HepG2 (cell line): Measurements from ENCODE around the gene MTOR. TPM values are rescaled to one million over a fixed set of nuclear protein-coding genes. Genes with fewer than 3 reads are reported as not detected.
A peak's percentile ranks its signal among the peaks of the same experiment; 100 is the strongest.

Experiments
- AGO2 ChIP-seq: fragments of 200-400 bp; formaldehyde crosslinking; optimal IDR thresholded peaks from 2 replicates; pipeline ENCODE3; 2017; ENCODE audit warnings: mild to moderate bottlenecking, low read depth, low read length, moderate library complexity
- ELF1 ChIP-seq: sonication (generic); formaldehyde crosslinking; IDR thresholded peaks from 2 replicates; pipeline ENCODE4 v1.4.0; 2020; ENCODE audit warnings: missing genetic modification reagents
- HDAC1 ChIP-seq: sonication (generic); formaldehyde crosslinking; IDR thresholded peaks from 2 replicates; pipeline ENCODE4 v1.5.1; 2020; ENCODE audit warnings: mild to moderate bottlenecking, missing genetic modification reagents
- HNF1B ChIP-seq: sonication (generic); formaldehyde crosslinking; IDR thresholded peaks from 2 replicates; pipeline ENCODE4 v1.5.1; 2020; ENCODE audit warnings: mild to moderate bottlenecking, moderate library complexity, missing genetic modification reagents
- IRF2 ChIP-seq: IDR thresholded peaks from 2 replicates; pipeline ENCODE4 v1.6.1; 2018; ENCODE audit warnings: missing genetic modification reagents, missing compliant biosample characterization
- KLF15 ChIP-seq: sonication (generic); formaldehyde crosslinking; IDR thresholded peaks from 2 replicates; pipeline ENCODE4 v1.8.1; 2023; ENCODE audit warnings: borderline replicate concordance, mild to moderate bottlenecking, inconsistent platforms, missing genetic modification reagents, mixed read lengths
- KLF16 ChIP-seq, 2 experiments: sonication (generic) in 1 of 2; formaldehyde crosslinking in 1 of 2; IDR thresholded peaks; 2 replicates each; pipeline versions ENCODE4 v1.6.1 to v1.8.0; 2016 to 2023; ENCODE audit warnings: missing genetic modification reagents in 2 of 2, missing compliant biosample characterization in 1 of 2
- MAF1 ChIP-seq: sonication (generic); formaldehyde crosslinking; IDR thresholded peaks from 2 replicates; pipeline ENCODE4 v1.5.0; 2020; ENCODE audit warnings: missing genetic modification reagents, borderline replicate concordance
- MED1 ChIP-seq: sonication (generic); formaldehyde crosslinking; IDR thresholded peaks from 2 replicates; pipeline ENCODE4 v1.4.0; 2020; ENCODE audit warnings: missing genetic modification reagents
- MIER3 ChIP-seq: IDR thresholded peaks from 2 replicates; pipeline ENCODE4 v1.6.1; 2016; ENCODE audit warnings: missing compliant biosample characterization, borderline replicate concordance
- RFX3 ChIP-seq: IDR thresholded peaks from 2 replicates; pipeline ENCODE4 v1.6.1; 2016; ENCODE audit warnings: missing biosample characterization, missing genetic modification reagents
- SSRP1 ChIP-seq: IDR thresholded peaks from 2 replicates; pipeline ENCODE4 v1.6.1; 2016; ENCODE audit warnings: control low read depth
- ZFAT ChIP-seq: sonication (generic); formaldehyde crosslinking; conservative IDR thresholded peaks from 2 replicates; pipeline ENCODE4 v1.8.1; 2023; ENCODE audit warnings: missing genetic modification reagents, inconsistent platforms
- ZFP91 ChIP-seq: sonication (generic); formaldehyde crosslinking; IDR thresholded peaks from 2 replicates; pipeline ENCODE4 v1.9.0; 2022; ENCODE audit warnings: missing genetic modification reagents, mild to moderate bottlenecking, borderline replicate concordance
- ZNF143 ChIP-seq: sonication (generic); formaldehyde crosslinking; IDR thresholded peaks from 2 replicates; pipeline ENCODE4 v1.4.0; 2020; ENCODE audit warnings: missing genetic modification reagents
- ZNF772 ChIP-seq: sonication (generic); formaldehyde crosslinking; IDR thresholded peaks from 2 replicates; pipeline ENCODE4 v1.5.0; 2020; ENCODE audit warnings: mild to moderate bottlenecking, missing genetic modification reagents
- polyA plus RNA-seq, 8 experiments: library from polyadenylated mRNA; depleted of rRNA in 3 of 8; stranded (reverse) in 7 of 8; unstranded in 1 of 8; fragments of >200 nt; fragmentation: Illumina TruSeq in 4 of 8; extraction: Trizol in 4 of 8; gene quantifications; 2 replicates each; pipeline versions ENCODE4 v1.2.1 to v1.2.3, GENCODE V29; 2011 to 2016; ENCODE audit warnings: low read depth in 4 of 8, missing spikeins in 1 of 8, mixed read lengths in 1 of 8; ENCODE audit not compliant: insufficient read depth in 1 of 8
- total RNA-seq, 5 experiments: library from RNA; depleted of rRNA; stranded (reverse); fragments of >200 nt; fragmentation: Illumina TruSeq; extraction: Trizol; gene quantifications; 2 replicates each; pipeline ENCODE4 v1.2.3, GENCODE V29; 2016; ENCODE audit warnings: low read depth in 1 of 5
- TF ChIP-seq, protein P1 (sequence below): sonication (generic); formaldehyde crosslinking; IDR thresholded peaks from 2 replicates; pipeline ENCODE4 v1.4.0; 2020; ENCODE audit warnings: missing genetic modification reagents, borderline replicate concordance
- TF ChIP-seq, protein P2 (sequence below): sonication (generic); formaldehyde crosslinking; IDR thresholded peaks from 2 replicates; pipeline ENCODE4 v1.5.1; 2020; ENCODE audit warnings: mild to moderate bottlenecking, missing genetic modification reagents
- TF ChIP-seq, protein P3 (sequence below): IDR thresholded peaks from 2 replicates; pipeline ENCODE4 v1.6.1; 2016; ENCODE audit warnings: missing genetic modification reagents, missing compliant biosample characterization

MTOR gene
- total and polyA plus RNA-seq, 2 of the 13 experiments (the other 11 are each of a cell fraction or from before 2014, with no cell fraction given), result 24.6 to 34.6 TPM

GRCh38 chr1:11262171-11263049 is at the start of gene MTOR (continued):
- TF ChIP-seq IRF2 (CRISPR knock-in tag), result peak; percentile 85
- TF ChIP-seq, protein P1, sequence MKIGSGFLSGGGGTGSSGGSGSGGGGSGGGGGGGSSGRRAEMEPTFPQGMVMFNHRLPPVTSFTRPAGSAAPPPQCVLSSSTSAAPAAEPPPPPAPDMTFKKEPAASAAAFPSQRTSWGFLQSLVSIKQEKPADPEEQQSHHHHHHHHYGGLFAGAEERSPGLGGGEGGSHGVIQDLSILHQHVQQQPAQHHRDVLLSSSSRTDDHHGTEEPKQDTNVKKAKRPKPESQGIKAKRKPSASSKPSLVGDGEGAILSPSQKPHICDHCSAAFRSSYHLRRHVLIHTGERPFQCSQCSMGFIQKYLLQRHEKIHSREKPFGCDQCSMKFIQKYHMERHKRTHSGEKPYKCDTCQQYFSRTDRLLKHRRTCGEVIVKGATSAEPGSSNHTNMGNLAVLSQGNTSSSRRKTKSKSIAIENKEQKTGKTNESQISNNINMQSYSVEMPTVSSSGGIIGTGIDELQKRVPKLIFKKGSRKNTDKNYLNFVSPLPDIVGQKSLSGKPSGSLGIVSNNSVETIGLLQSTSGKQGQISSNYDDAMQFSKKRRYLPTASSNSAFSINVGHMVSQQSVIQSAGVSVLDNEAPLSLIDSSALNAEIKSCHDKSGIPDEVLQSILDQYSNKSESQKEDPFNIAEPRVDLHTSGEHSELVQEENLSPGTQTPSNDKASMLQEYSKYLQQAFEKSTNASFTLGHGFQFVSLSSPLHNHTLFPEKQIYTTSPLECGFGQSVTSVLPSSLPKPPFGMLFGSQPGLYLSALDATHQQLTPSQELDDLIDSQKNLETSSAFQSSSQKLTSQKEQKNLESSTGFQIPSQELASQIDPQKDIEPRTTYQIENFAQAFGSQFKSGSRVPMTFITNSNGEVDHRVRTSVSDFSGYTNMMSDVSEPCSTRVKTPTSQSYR, result peak; percentile 38; the same call in 1 of the 2 replicates
- peak; percentile 68; the same call in 1 of the 2 replicates for TF ChIP-seq ZNF143 (CRISPR knock-in tag)
- no peak for TF ChIP-seq ZFAT
- TF ChIP-seq MAF1 (CRISPR knock-in tag), result 0 out of 2 replicates have a peak, but pooled peaks have one; percentile 12
- TF ChIP-seq HDAC1, result peak; percentile 90
- no peak for TF ChIP-seq KLF15
- peak; percentile 76 for TF ChIP-seq ELF1 (CRISPR knock-in tag)
- peak; percentile 94; the same call in 1 of the 2 replicates for TF ChIP-seq MIER3 (CRISPR knock-in tag)
- no peak for TF ChIP-seq SSRP1 (CRISPR knock-in tag)
- TF ChIP-seq, protein P2, sequence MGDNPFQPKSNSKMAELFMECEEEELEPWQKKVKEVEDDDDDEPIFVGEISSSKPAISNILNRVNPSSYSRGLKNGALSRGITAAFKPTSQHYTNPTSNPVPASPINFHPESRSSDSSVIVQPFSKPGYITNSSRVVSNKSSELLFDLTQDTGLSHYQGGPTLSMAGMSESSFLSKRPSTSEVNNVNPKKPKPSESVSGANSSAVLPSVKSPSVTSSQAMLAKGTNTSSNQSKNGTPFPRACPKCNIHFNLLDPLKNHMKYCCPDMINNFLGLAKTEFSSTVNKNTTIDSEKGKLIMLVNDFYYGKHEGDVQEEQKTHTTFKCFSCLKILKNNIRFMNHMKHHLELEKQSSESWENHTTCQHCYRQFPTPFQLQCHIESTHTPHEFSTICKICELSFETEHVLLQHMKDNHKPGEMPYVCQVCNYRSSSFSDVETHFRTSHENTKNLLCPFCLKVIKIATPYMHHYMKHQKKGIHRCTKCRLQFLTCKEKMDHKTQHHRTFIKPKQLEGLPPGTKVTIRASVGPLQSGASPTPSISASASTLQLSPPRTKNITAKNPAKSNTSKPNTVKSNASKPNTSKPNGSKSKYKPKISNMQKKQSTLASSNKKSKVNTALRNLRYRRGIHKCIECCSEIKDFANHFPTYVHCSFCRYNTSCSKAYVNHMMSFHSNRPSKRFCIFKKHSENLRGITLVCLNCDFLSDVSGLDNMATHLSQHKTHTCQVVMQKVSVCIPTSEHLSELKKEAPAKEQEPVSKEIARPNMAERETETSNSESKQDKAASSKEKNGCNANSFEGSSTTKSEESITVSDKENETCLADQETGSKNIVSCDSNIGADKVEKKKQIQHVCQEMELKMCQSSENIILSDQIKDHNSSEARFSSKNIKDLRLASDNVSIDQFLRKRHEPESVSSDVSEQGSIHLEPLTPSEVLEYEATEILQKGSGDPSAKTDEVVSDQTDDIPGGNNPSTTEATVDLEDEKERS, result 0 out of 2 replicates have a peak, but pooled peaks have one; percentile 10
- TF ChIP-seq, protein P3, sequence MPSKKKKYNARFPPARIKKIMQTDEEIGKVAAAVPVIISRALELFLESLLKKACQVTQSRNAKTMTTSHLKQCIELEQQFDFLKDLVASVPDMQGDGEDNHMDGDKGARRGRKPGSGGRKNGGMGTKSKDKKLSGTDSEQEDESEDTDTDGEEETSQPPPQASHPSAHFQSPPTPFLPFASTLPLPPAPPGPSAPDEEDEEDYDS (CRISPR knock-in tag), result peak; percentile 80
- no peak for TF ChIP-seq ZNF772
- peak; percentile 51 for TF ChIP-seq MED1
- peak; percentile 66 for TF ChIP-seq HNF1B (CRISPR knock-in tag)
- TF ChIP-seq KLF16 (CRISPR knock-in tag; IDR thresholded peaks at IDR 0.05), result peak in 1 of 2 experiments; percentile 66; a peak in 1 of 4 replicates
- TF ChIP-seq ZFP91 (CRISPR knock-in tag), result peak; percentile 64
- TF ChIP-seq RFX3, result no peak
- TF ChIP-seq AGO2, result no peak
